Ramos (cell line): ENCODE measurements around the gene PNP.
"Not testable (repeated sequence)": the region's sequence is repeated elsewhere in the genome, so short reads cannot be mapped to it uniquely, and the experiment has no call there.

Experiments
- in situ Hi-C: fragments of 300-500 bp; cut with MboI; formaldehyde crosslinking; loops from one replicate; pipeline ENCODE4 v1.14.3; 2022; ENCODE audit warnings: low sequenced_read_pairs; ENCODE audit not compliant: unreplicated experiment

Gene PNP

DNA sequence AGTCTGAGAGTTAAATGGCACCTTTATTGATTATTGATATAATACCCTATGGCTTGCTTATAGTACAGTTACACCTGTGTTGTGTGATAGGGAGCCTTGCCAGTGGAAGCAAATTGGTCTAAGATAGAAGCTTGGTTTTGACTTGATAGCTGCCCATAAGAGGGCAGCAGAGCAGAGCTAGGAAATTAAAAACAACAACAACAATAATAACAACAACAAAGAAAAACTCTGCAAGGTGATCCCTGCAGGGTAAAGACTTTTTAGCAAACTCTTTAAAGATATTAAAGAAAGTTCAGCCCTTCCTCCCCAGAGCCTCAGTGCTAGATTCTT lies 18.2 kb downstream of the PNP start:
- in situ Hi-C loops = no loop called here

DNA sequence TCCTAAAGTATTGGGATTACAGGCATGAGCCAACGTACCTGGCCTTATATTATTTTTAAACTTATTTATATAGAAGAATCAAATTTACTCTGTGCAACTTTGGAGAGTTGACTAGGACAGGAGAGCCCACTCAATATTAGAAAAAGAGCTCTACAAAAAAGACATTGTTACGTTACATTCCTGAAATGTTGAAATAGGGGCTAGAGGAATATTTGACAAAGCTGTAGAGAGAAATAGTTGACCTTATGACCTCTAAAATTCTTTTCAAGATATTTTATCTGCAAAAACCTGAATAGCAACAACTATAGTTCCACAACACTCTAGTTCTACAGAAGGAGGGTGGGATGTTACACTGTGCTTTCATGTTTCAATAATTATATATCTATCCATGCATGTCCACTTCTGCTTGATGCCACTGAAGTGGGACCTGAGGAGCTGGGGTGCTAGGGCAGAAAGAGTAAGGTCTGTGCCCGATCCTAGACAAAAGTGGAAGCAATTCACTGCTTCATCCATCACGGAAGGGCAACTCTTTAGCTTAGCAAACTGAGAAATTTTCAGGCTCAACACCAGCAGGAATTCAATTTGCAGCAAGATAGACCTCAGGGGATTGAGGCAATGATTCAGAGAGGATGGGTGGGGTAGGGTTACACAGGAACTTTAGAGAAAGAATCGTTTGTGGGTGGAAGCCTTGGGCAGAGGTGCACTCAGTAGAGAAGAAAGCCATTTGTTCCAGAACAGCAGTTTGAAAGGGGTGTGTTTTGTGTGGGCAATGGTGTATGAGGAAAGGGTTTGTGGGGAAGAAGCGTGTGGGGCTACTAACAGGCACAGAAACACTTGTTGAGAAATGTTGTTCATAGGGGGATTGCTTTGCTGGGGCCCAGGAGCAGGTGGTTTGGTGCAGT lies 20.1 kb downstream of the PNP start:
- in situ Hi-C loops = no loop called here

- in situ Hi-C loops = no loop called here
Measured at GRCh38 chr14:20490563-20490962, 21.4 kb downstream of the PNP start.

- in situ Hi-C loops = no loop called here
Measured at GRCh38 chr14:20492486-20492885, 23.3 kb downstream of the PNP start.

DNA sequence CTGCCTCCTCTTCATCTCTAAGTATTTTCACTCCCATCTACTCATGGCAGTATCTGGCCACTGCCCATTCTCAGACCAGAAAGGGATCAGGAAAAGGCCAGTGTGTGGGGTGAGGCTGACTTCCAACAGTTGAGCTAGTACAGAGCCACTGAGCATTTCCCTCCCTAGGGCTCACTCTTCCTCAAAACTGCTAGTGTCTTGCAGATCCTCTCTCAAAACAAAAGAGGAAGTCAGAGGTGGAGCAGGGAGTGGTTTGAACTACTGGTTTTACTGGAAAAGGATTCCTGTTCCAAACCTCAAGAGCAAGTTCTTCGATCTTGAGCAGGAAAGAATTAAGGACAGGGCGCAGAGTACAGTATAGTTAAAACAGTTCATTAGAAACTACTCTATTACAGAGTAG lies 24.4 kb downstream of the PNP start:
- in situ Hi-C loops = no loop called here

- in situ Hi-C loops = no loop called here
Measured at GRCh38 chr14:20494935-20495766, 25.9 kb downstream of the PNP start.

DNA sequence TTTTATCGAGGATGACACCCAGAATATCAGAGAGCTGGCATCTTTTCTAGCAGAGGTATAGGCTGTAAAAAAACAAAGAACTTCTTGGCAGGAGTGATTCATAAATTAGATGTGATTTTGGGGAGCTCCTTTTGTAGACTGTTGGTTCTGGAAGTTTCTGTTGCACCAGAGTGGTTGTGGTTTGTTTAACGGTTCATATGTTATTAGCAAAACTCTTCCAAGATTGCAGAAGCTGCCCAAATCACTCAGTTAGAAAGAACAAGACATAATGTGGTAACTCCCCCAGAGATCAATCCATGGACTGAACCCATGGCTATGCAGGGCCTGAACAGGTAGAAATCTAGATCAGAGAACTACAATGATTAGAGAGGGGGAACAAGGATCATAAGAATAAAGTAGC lies 29.4 kb downstream of the PNP start:
- in situ Hi-C loops = no loop called here

GRCh38 chr14:20499108-20499507 lies 29.9 kb downstream of the PNP start:
- in situ Hi-C loops = no loop called here

- in situ Hi-C loops = no loop called here
Measured at GRCh38 chr14:20499881-20500280, 30.7 kb downstream of the PNP start.

GRCh38 chr14:20501346-20501745 lies 32.1 kb downstream of the PNP start:
- in situ Hi-C loops = no loop called here

GRCh38 chr14:20503898-20504297 lies 34.7 kb downstream of the PNP start:
- in situ Hi-C loops = no loop called here

DNA sequence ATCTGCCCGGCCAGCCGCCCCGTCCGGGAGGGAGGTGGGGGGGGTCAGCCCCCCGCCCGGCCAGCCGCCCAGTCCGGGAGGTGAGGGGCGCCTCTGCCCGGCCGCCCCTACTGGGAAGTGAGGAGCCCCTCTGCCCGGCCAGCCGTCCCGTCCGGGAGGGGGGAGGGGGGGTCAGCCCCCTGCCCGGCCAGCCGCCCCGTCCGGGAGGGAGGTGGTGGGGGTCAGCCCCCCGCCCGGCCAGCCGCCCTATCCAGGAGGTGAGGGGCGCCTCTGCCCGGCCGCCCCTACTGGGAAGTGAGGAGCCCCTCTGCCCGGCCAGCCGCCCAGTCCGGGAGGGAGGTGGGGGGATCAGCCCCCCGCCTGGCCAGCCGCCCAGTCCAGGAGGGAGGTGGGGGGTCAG lies 37.1 kb downstream of the PNP start:
- in situ Hi-C loops = not testable (repeated sequence)

GRCh38 chr14:20506752-20507151 lies 37.5 kb downstream of the PNP start:
- in situ Hi-C loops = not testable (repeated sequence)

- in situ Hi-C loops = not testable (repeated sequence)
Measured at GRCh38 chr14:20507537-20507936, 38.3 kb downstream of the PNP start.

GRCh38 chr14:20508367-20508766 lies 39.2 kb downstream of the PNP start:
- in situ Hi-C loops = no loop called here

DNA sequence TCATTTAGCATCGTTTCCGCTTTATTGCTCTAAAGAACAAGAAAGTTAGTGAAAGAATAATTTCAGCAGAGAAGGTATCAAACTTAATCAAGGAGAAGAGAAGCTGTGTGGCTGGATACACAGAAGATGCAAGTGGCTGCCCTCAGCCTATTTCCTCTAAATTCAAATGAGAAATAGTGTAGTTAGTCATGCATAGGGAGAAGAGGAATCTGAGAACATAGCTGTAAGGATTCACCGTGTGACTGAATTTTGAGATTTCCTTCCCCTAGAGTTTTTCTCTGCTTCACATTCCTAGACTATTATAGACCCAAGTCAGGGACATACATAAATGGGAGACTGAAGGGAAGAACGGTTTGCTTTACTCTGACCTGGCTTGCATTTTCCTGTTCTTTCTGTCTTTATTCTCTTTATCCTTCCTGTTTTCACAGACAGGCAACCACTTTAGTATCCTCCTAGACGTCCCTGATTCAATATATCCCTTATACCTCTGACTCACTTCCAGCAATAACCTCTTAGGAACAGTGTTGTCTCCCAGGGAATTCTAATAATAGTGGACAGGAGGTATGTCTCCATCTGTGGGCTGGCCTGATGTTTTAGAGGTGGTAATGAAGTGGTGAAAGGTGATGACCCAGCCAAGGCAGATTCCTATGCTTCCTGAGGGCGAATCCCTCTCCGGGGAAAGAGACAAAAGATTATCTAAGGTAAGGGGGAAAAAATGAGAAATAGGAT lies 43.1 kb downstream of the PNP start:
- in situ Hi-C loops = no loop called here

GRCh38 chr14:20515846-20516245 lies 46.6 kb downstream of the PNP start:
- in situ Hi-C loops = no loop called here

- in situ Hi-C loops = no loop called here
Measured at GRCh38 chr14:20516921-20517320, 47.7 kb downstream of the PNP start.

DNA sequence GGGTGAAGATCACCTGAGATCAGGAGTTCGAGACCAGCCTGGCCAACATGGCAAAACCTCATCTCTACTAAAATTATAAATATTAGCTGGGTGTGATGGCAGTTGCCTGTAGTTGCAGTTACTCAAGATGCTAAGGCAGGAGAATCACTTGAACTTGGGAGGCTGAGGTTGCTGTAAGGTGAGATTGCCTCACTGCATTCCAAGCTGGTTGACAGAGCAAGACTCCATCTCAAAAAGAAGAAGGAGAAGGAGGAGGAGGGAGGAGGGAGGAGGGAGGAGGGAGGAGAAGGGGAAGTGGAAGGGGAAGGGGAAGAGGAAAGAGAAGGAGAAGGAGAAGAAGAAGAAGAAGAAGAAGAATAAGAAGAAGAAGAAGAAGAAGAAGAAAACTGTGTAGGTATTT lies 53.1 kb downstream of the PNP start:
- in situ Hi-C loops = no loop called here

- in situ Hi-C loops = no loop called here
Measured at GRCh38 chr14:20524027-20524426, 54.8 kb downstream of the PNP start.
